Cardiac fibroblast (primary cell): ENCODE data around the gene SUGCT.
A peak's percentile ranks its signal among the peaks of the same experiment; 100 is the strongest.

Experiments
- DNase-seq, 2 donors: peaks; one replicate each; pipeline versions ENCODE4 v3.0.0 to v3.0.0-alpha.2; 2010; ENCODE audit warnings: low read depth in 2 of 2
- H3K4me3 ChIP-seq, 2 donors: replicated peaks in 1 of 2; 1 replicate in 1 of 2; 2 replicates in 1 of 2; pipeline ENCODE4 v1.5.1; 2011; ENCODE audit warnings: low read depth in 2 of 2, low read length in 2 of 2, mild to moderate bottlenecking in 2 of 2, moderate library complexity in 1 of 2
- TF ChIP-seq, protein P1 (sequence below): IDR thresholded peaks from one replicate; pipeline ENCODE4 v1.5.1; 2011; ENCODE audit warnings: low read depth, mild to moderate bottlenecking, low read length, inconsistent platforms

SUGCT gene

DNA sequence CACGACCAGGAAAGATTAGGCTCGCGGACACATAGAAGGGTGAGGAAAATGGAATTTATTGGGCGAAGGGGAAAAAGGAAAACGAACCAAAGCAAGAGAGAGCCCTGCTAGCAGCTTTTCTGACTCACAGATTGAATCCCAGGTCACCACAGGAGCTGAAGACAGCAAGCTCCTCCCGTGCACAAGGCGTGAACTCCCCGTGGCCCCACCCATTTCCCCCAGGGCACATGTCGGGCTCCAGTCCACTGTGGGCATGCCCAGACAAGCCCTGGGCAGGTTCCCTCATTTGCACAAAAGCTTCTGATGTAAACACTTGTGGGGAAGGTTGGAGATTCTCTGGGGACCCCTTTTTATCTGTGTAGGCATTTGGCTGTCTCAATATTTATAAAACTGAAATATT lies 582.4 kb downstream of the SUGCT start:
- TF ChIP-seq, protein P1, sequence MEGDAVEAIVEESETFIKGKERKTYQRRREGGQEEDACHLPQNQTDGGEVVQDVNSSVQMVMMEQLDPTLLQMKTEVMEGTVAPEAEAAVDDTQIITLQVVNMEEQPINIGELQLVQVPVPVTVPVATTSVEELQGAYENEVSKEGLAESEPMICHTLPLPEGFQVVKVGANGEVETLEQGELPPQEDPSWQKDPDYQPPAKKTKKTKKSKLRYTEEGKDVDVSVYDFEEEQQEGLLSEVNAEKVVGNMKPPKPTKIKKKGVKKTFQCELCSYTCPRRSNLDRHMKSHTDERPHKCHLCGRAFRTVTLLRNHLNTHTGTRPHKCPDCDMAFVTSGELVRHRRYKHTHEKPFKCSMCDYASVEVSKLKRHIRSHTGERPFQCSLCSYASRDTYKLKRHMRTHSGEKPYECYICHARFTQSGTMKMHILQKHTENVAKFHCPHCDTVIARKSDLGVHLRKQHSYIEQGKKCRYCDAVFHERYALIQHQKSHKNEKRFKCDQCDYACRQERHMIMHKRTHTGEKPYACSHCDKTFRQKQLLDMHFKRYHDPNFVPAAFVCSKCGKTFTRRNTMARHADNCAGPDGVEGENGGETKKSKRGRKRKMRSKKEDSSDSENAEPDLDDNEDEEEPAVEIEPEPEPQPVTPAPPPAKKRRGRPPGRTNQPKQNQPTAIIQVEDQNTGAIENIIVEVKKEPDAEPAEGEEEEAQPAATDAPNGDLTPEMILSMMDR: no peak
- DNase-seq: peak; percentile 92 to 96
- H3K4me3 ChIP-seq: peak overlapping the region in 1 of 2 donors; percentile 36

DNA sequence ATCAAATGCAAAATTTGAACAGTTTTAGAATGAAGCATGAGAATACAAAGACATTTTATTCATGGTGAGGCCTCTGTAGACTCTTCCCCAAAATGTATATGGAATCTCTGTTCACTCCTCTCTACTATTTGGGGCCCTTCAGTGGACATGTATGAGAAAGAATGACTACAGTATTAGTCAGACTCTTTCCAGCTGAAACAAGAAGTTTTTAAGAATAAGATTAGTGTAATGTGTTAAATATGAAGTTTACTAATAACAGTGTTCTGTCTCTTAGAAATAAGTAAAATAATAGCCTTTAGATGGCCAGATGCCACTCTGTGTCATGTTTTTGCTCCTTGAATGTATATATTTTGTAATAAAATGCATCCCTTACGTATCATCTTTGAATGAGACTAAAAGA lies 585.6 kb downstream of the SUGCT start:
- peak in 1 of 2 donors; percentile 71 for DNase-seq
- H3K4me3 ChIP-seq: no peak overlapping the region
- TF ChIP-seq, protein P1: no peak

DNA sequence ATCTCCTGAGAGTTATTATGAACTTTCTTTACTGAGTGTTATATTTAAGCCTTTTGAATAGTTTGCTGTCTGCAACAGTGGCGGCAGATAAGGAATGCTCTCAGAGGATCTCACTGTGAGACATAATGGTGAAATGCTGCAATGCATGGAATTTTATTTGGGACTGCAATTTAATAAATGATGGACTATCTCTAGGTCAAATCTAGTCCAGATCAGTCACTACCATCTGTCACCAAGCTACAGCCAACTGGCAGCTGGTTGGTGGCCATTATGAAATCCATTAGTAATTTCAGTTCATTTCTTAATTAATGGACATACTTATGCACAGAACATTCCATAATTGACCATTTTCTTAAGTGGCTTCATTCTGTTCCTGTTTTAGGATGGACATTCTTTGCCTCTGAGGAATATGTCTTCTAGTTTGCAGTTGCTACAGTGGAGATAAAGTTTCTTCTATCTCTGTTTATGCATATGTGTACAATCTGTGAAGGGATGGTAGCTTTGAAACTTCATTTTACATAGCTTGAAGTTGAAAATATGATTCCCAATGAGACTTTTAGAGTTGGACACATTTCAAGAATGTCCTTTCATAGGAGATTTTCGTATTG lies 586.6 kb downstream of the SUGCT start:
- TF ChIP-seq, protein P1: no peak
- peak in 1 of 2 donors; percentile 37 for DNase-seq
- no peak overlapping the region for H3K4me3 ChIP-seq

DNA sequence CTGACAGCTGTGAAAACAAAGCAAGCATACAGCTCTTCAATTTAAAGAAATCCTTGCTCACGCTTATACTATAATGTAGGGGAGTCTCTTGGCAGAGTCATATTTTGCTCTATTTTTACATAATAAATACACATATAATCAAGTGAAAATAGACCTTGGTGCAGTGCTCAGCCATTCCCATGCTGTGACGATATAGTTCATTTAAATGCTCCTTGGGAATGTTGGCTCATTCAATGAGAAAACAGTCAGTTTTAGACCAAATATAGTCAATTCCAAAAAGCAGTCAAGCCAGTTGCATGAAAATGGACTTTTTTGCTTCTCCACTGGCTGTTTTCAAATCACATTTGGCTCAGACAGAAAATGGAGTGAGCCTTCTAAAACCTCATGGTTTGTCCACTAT lies 587.4 kb downstream of the SUGCT start:
- DNase-seq: no peak
- TF ChIP-seq, protein P1: no peak
- H3K4me3 ChIP-seq: no peak overlapping the region

DNA sequence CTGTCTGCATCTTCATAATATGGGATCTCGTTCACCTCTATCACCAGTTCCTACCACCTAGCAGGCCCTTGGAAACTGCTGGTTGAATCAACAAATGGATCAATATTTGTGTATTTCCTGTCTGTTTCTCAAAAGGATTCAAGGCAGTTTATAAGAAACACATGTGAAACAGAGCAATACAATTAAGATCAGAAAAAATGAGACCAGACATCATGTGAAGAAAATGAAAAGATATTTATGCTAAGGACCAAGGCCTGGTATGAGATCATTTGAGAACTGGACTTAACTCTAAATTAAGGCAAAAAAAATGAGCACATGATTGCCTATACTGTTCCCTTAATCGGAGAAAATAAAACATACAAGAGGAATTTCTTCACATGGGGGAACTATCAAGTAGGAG lies 589.0 kb downstream of the SUGCT start:
- no peak for DNase-seq
- TF ChIP-seq, protein P1: no peak

DNA sequence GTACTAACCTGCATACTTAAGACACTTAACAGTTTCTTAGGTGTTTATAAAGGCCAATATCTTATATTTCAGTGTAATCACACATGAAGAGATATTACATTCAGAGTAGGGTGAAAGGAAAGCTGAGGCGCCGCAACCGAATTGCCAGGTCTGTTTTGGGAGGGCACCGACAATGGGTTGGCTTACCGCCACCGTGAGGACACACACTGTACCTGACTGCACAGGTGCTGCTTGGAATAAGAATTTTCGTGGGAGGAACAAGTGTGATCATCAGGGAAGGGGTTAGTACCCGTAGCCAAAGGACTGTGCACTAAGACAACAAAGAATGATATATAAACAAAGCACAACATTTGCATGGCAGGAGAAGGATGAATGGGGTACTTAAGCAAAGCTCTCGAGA lies 591.8 kb downstream of the SUGCT start:
- H3K4me3 ChIP-seq: no peak overlapping the region
- DNase-seq: no peak
- TF ChIP-seq, protein P1: no peak

More for the DNA sequence above, 589.0 kb downstream of the SUGCT start:
- H3K4me3 ChIP-seq: no peak overlapping the region

DNA sequence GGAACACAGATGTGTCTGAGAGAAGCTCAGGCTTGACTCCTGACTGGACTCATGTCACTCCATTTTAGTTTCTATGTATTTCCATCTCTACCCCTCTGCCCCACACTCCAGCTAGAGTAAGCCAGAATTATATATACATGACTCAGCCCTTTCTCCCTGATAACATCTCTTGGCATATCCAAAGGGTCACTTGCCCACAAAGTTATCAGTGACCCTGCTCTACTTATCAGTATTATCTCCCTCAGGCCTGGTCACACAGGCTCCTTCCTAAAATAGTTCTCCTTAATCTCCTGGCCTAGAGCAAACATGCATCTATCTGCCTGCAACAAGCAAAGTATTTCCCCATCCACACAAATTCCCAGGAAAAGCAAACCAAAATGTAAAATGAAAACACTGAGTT lies 598.3 kb downstream of the SUGCT start:
- no peak for DNase-seq
- no peak overlapping the region for H3K4me3 ChIP-seq
- TF ChIP-seq, protein P1: no peak
